COLO668 (cell line): ENCODE results near the gene PIR.

Source experiments
- DNase-seq: peaks from one replicate; lab custom pipeline; 2025; ENCODE audit not compliant: unreplicated experiment; lab: John Stamatoyannopoulos, UW

Gene PIR

DNA sequence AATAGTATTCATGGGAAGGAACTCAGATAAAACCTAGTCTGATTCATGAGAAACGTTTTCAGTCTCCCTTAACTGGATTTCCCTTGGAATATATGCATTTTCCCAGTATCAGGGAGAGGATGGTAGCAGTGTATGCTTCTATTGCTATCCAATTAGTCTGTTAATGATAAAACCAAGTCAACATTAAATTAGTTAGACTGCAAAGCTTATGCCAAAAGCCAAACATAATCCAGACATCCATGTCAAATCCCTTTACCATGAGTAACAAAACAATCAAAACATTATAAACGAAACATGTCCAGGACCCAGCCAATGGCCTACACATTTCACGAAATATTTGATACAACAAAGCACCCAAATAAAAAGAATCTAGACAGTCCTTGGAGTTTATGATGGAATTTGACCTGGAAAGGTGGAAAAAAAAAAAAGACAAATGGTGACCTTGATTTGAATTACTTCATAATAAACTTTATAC, 74.4 kb downstream of the PIR start:
- no peak for DNase-seq

DNA sequence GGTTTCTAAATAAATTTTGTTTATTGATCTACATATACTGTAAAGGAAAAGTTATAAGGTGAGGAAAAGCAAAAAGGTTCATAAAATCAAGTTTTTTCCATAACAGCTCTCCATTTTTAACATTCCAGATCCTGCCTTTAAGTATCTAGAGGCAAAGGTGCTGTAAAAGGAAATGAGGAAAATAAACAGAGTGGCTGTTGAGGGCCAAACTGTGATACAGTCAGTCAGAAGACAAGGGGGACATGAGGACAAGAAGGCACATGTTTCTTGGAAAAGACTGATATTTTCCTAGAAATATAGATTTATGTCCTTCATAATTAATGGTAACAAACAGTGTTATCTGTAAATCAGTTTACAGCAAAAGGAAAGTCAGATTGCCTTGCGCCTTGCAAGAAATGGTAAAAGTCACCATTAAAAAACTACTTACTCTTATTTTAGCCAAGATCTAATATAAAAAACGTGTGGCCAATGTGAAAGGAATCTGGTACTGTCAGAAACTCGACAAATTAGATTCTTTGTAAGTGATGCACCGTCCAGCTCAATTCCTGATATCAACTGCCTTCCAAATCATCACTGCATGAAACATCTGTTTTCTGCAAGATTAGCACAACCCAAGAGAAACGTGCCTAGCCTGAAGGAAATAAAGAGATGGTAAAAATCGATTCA, 75.0 kb downstream of the PIR start:
- no peak for DNase-seq

DNA sequence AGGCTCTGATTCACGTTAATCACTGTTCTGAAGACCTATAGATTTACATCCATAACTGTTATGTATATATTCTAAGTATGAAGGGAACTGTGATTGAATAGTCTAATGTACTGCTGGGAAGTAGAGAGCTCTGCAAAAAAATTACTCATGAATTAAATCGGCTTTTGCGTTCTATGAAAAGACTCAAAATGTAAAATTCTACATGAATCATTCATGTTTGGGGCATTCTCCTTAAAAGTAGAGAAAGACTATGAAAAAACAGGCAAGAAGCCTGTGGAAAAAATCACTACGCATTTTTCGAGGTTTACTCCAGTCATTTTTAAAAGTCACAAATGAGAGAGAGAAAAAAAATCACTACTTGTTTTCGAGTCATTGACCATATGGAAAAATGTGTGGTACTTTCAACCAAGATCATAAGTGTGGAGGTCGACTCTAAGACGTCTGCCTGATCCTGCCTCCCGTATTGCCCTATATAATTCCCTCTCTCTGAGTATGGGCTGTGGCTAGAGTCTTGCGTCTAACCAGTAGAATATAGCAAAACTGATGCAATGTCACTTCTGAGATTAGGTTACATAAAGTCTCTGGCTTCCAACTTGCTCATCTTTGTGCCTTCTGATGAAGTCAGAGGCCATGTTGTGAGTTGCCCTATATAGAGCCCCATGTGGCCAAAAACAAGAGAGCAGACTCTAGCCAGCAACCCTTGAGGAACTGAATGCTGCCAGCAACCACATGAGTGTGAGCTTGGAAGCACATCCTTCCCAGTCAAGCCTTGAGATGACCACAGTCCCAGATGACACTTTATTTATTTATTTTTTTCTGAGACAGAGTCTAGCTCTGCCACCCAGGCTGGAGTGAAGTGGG, 76.8 kb downstream of the PIR start:
- DNase-seq: no peak

DNA sequence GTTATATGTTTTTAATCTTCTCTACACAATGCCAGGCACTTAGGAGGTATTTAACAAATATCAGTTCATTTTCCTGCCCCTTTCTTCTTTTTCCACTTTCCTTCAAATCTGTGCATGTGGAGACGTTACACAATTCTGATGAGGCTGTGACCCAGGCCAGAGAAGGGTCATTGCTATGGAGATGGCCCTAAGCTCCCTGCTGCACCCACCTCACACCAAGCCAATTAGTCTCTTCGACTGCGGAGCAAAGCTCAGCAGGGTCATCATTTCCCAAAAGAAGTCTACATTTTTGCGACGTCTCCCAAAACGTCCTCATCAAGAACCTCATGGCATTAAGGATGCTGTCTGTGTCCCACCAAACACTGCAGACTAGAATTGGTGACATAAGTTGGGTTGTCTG, 80.0 kb downstream of the PIR start:
- DNase-seq: no peak

DNA sequence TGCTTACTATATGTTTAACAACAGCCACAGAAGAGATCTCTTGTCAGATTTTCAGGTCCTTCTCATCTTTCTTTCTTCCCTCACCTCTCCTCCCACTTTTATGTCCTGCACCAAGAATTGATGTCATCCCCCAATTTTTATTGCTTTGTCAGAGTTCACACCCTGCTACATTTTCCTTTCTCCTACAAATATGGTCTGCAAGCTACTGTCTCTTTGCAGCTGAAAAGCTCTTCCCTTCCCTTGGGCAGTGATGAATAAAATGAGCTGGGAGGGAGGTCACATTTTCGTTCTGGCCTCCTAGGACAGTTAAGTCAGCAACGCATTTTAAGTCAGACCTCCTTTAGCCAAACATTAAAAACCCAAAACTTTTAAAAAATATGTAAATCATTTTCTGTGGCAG, 82.2 kb downstream of the PIR start:
- DNase-seq: no peak

DNA sequence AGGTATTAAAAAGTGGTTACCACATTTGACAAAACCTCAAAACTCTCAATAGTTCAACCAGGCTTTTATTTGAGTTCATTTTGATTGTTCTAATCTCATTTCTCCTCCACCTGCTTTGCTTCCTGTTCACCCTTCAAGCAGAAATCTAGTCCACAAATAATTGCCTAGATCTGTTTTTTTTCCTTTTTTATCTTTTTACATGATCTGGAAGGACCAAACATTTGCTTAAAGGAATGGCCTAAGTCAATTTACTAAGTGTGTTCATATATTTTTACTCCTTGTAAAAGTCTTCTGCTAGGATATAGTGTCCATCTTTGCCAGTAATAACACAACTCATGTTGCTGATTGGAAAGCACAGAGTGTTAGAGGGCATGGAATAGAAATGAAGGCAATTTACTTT, 82.7 kb downstream of the PIR start:
- DNase-seq: no peak

DNA sequence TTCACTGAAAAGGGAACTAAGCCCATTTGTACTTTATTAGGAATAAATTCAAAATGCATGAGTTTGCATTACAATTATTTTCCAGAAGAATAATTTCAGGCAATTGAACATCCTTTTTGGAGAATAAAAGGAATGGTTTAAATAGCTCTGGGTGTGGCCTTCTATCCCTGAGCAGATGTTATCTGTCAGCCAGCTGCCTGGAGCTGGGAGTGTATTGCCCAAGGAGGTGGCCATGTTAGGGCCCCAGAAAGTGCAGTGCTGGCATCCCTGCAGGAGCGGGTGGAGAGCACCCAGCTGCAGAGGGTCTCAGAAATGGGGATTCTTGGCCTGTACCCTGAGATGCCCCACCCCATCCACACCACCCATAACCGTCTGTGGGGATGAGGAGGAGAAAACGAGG, 87.3 kb downstream of the PIR start:
- DNase-seq: no peak

DNA sequence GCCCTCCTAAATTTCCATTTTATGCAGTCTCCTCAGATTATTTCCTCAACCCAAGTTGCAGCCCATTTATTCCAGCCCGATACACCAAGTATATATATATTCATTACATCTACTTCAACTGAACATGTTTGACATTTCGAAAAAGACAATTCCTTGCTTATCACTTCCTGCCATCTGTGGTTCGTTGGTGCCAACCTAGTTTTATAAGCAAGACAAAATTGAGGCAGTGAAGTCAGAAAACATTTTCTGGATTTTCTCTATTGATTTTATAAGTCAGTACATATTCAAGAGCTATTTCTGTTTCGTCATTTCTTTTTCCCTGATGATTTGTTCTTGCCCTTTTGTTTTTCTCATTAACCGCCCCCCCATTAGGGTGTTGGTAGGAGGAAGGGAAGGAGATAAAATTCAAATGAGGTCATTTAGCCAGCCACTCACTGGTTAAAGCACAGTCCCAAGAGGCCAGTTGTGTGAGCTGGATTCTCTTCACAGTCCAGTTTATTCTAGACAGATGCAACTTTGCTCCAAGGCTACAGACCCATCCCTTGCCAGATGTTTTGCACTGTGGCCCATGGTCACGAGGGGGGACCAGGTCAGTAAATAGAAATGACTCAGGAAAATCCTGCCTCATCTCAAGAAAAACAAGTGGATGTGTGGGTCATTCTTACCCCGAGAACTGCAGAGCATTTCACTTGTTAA, 88.6 kb downstream of the PIR start:
- no peak for DNase-seq

DNA sequence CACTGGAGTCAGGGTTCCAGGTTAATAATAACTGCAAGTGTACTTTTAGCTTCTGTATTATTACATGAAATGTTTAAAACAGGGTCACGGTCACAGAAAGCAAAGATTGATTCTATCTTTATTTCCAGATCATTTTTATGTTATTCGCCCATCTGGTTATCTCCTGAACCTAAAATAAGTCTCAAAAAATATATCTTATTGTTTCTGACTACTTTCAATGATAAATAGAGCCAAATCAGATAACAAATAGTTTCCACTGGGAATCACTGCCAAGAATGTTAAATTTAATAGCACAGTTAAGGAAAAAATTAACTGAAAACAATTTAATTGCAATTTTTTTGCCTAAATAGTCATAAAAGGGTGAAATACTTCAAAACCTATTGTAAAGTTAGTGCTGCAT, 91.8 kb downstream of the PIR start:
- DNase-seq: no peak

DNA sequence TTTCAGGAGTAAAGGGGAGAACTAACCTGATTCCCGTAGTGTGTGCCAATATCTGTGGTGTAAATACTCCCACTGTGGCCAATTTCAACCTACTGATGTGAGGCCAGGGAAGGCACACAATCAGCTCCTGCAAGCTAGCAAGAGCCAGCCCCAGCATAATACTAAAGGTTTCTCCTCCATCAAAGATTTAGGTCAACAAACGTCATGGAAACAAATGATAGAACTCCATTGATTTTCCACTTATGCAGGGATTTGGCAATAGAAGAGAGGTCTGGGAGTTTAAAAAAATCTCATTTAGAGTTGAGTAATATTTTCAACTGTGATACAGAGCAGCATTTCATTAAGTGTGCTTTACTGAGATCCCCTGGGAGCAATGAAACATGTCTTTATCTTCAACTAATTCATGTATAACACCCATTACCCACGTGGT, 93.2 kb downstream of the PIR start:
- no peak for DNase-seq

DNA sequence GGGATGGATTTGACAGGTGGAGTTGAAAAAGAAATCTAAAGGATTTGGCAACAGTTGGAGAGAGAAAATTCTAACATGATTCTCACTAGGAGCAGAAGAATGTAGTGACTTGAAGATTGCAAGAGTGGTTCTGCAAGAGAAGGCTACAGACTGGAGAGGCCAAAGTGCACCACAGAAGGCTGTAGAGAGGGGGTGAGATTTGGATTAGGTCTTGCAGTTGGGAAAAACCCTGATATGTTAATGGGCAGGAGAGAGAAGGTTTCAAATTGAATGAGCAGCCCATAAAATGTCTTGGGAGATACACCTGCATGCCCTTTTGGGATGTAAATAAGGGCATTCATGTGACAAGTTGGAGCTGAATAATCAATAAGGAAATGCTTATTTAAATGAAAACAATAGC, 94.3 kb downstream of the PIR start:
- DNase-seq: no peak

DNA sequence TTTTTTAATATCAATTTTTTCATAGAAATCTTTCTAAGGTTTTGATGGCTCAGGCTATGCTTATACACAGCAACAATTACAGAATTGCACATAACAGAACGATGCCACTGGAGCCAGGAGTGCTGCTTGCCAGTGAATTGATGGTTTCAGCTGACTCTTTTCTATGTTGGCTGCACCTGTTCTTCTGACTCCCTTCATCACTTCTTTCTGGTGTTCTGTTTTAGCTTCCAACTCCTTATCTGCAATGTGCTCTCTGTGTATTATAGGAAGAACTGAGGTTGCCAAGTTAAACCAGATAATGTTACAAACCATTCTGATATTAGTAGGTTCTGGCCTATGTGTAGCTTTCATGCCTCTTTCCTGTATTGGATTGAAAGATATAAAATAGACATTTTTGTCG, 97.3 kb downstream of the PIR start:
- no peak for DNase-seq

DNA sequence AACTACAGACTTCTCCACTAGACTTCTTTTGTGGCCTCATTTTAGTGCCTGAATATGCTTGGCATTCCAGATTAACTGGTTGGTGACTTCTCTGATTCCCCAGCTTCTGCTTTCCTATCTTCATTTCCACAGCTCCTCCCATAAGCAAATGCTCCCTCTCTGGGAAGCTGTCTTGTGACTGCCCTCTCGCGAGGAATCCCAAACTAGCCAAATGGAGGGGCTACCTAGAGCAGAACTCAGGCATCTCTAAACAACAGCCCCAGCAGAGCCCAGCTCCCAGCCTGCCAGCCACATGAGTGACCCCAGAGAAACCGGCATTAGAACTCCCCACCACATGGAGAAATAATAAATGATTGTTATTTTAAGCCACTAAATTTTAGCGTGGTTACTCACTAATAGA, 101.3 kb downstream of the PIR start:
- DNase-seq: no peak

DNA sequence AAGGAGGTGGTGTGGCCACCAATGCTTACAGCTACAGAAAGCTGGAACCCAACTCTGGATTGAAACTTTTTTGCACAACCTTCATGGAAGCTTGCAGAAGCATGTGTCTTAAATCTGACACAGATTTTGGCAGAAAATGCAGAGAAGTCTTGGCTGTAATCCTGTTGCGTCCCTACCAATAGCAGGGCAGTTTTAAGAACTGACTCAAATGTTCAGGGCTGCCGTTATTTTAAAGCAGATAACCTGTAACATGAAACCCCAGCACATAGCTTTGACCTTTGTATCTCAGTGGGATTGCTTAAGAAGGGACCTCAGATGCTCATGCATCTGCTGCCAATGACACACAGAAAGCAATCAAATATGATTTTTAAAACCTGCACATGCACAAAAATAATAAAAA, 108.8 kb downstream of the PIR start, which contains the start of gene VEGFD:
Gene VEGFD (minus strand): TSS at position 110 of the 400 bp plus-strand sequence. CDS start 467 bp downstream, outside the sequence.
- DNase-seq: no peak

DNA sequence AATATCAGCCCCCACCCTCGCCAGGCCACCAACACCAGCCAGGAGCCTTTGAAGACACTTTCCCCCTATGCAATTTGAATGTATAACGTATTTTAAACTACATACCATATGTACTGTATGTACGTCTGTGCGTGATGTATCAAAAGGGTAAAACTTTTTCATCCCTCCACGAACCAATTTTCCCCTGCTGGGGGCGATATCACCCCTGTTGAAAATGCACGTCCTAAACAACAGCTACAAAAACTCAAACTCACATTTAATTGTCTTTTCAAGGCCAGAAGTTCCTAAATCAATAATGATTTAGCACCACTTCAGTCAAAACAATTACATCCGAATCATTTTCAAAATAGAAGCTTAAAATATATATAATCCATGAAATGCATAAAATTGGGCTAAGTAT, 110.3 kb downstream of the PIR start:
- no peak for DNase-seq

DNA sequence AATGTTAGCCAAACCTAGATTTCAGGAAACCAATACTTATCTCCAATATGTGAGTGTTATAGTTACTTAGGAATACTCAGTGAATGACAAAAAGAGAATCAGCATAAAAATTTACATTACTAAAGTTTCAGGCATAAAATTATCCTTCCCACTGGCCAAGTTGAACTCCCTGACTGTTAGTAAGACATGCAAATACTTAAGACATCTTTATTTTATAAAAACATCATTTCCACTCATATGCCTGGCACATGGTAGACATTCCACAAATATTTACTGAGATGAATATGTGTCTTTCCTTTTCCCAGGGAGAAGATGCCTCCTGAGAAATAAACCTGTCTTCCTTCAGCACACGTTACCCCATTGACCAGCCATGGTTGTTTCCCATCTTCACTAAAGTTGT, 116.2 kb downstream of the PIR start:
- DNase-seq: no peak

DNA sequence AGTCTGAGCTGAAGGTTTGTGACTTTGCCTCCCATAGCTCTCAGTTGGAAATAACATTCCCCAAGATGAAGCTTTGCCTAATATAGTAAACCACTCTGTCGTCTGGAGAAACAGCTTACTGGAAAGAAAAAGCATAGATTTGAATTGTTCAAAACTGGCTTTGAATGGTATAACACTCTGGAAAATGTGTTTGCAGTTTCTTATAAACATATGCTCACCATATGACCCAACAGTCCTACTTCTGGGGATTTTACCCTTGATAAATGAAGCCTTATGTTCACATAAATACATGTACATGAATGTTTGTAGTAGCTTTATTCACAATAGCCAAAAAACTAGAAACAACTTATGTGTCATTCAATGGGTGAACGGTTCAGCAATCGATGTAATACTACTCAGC, 119.2 kb downstream of the PIR start:
- no peak for DNase-seq

DNA sequence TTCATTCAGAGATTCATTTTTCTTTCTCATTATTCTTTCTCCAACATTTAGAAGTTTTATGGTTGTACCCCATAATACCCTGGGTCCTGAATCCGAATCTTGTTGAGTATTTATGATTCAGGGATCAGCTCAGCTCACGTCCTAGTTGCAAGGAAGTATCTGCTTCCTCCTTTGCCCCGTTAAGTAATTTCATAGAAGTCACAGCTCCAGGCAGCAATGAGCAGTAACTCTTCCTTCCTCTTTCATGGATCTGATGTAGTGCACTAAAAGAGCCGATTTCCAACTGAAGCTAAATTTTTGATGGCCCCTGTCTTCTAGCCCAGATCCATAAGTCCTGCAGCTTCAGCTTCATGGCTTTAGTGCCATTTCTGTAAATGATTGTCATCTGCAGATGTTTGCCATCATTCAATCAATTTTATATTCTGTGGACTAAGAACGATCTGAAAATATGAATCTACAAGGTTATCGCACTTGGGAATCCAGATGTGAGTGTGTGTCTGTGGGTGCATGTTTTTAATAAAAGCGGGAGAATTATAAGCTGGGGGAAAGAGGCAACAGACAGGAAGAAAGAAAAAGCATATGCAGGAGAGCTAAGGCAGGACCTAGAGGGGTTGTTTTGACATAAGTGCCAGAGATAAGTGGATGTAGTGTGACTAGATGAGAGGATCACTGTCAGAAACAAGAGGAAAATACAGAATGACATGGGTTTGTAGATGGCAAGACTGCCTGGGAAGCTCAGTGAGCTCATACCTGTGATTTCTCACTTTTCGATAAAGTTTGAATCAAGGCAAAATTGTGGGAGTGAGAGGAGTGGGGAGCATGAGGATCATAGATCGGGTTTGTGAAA, 126.4 kb downstream of the PIR start:
- DNase-seq: no peak

DNA sequence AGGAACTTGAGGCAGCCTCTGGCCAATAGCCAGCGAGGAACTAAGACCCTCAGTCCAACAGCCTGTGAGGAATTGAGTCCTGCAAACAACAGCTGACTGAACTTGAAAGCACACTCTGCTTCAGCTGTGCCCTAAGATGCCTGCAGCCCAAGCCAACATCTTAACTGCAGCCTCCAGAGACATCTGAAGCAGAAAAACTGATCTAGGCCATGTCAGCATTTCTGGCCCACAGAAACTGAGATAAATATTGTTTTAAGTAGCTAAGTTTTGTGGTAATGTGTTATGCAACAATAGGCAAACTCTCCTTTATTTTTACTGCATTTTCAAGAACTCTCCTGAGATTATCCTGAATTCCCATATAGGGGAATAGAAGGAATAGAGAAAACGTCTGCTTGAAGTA, 133.4 kb downstream of the PIR start:
- DNase-seq: no peak

DNA sequence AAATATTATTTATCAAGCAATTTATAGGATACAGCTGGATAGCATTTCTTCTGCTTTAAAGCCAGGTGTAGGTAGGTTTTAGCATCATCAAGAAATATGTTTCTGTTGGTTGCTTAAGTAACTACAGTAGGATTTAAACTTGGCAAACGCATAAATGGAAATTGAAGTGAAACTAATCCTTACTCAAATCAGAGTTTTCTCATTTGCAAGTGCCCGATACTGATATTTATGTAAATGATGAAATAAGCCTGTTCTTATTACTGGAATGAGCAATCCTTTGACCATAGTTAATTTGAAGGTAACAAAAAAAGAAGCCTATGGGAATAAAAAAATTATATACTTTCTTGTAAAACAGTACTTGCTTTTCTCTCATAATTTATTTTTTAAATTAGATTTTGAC, 134.6 kb downstream of the PIR start:
- no peak for DNase-seq

DNA sequence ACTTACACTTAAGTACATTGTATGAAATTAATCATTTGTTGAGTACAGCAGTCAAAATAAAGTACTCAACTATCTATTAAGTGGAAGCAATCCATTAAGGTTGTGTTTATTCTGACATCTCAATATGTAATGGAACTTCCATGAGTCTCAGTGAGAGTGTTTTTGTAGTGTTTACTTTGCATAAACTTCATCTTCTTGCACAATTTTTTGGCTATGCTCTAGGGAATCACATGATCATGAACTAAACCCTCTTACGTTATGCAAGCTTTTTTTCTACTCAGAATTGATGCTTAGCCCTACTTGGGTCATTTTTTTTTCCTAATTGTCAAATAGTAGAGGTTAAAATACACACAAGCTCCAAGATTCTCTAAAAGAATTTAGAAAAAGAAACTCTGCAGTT, 136.7 kb downstream of the PIR start:
- no peak for DNase-seq
